WTC11 (cell line): ENCODE data around the gene LMF1. TPM values are rescaled to one million over a fixed set of nuclear protein-coding genes. Genes with fewer than 3 reads are reported as not detected.
"Not testable (repeated sequence)": the region's sequence is repeated elsewhere in the genome, so short reads cannot be mapped to it uniquely, and the experiment has no call there.

Source experiments
- ATAC-seq: fragments of 200-7000 bp; cut with Tn5 transposase; 2 replicates; pipeline ENCODE4 v1.10.0; 2021; ENCODE audit warnings: mild to moderate bottlenecking, moderate library complexity
- CTCF ChIA-PET: fragments of 300-600 bp; sonication (Branson Sonifier 250); formaldehyde crosslinking; loops from one replicate; lab custom pipeline; 2021; ENCODE audit warnings: antibody characterized with exemption; lab: Charles Lee
- POLR2A ChIA-PET: fragments of 350-600 bp; sonication (Branson Sonifier 250); formaldehyde crosslinking; loops from one replicate; lab custom pipeline; 2021; ENCODE audit warnings: antibody characterized with exemption; lab: Charles Lee
- DNase-seq: peaks from one replicate; pipeline ENCODE4 v3.0.0; 2021; ENCODE audit warnings: low spot score
- H3K27ac Mint-ChIP-seq: 2 replicates; pipeline ENCODE4 v1.8.0; 2021; ENCODE audit warnings: mixed read lengths
- H3K27me3 Mint-ChIP-seq: 2 replicates; pipeline ENCODE4 v1.8.0; 2021; ENCODE audit warnings: low read depth, mild to moderate bottlenecking, moderate library complexity, mixed read lengths
- H3K36me3 Mint-ChIP-seq: 2 replicates; pipeline ENCODE4 v1.8.0; 2021; ENCODE audit warnings: mixed read lengths
- H3K4me1 Mint-ChIP-seq: 2 replicates; pipeline ENCODE4 v1.8.0; 2022; ENCODE audit warnings: mixed read lengths
- H3K4me3 Mint-ChIP-seq: 2 replicates; pipeline ENCODE4 v1.8.0; 2021; ENCODE audit warnings: mild to moderate bottlenecking, moderate library complexity, mixed read lengths
- H3K9me3 Mint-ChIP-seq: 2 replicates; pipeline ENCODE4 v1.8.0; 2021; ENCODE audit warnings: mixed read lengths
- AFF4 ChIP-seq: sonication (generic); formaldehyde crosslinking; IDR thresholded peaks from 2 replicates; pipeline ENCODE4 v1.8.1; 2023; ENCODE audit warnings: mild to moderate bottlenecking, missing genetic modification reagents, borderline replicate concordance
- ARID4B ChIP-seq: sonication (generic); formaldehyde crosslinking; IDR thresholded peaks from 2 replicates; pipeline ENCODE4 v1.8.0; 2023; ENCODE audit warnings: missing genetic modification reagents, mild to moderate bottlenecking, borderline replicate concordance
- CREB1 ChIP-seq: sonication (generic); formaldehyde crosslinking; IDR thresholded peaks from 2 replicates; pipeline ENCODE4 v1.8.0; 2023; ENCODE audit warnings: mild to moderate bottlenecking, missing genetic modification reagents
- E2F5 ChIP-seq: sonication (generic); formaldehyde crosslinking; IDR thresholded peaks from 2 replicates; pipeline ENCODE4 v1.8.1; 2022; ENCODE audit warnings: mild to moderate bottlenecking, moderate library complexity, missing genetic modification reagents
- ESRRA ChIP-seq: sonication (generic); formaldehyde crosslinking; IDR thresholded peaks from 2 replicates; pipeline ENCODE4 v1.8.1; 2022; ENCODE audit warnings: mild to moderate bottlenecking, missing genetic modification reagents, borderline replicate concordance
- FOXJ3 ChIP-seq: sonication (generic); formaldehyde crosslinking; IDR thresholded peaks from 2 replicates; pipeline ENCODE4 v1.9.0; 2021; ENCODE audit warnings: missing genetic modification reagents, mild to moderate bottlenecking, borderline replicate concordance
- HMGA2 ChIP-seq: fragments of 250-450 bp; sonication (Bioruptor Pico); IDR thresholded peaks from 2 replicates; pipeline ENCODE4 v1.4.0; 2021; ENCODE audit warnings: mild to moderate bottlenecking, moderate library complexity
- RORB ChIP-seq: fragments of 250-450 bp; sonication (Bioruptor Pico); IDR thresholded peaks from 2 replicates; pipeline ENCODE4 v1.9.0; 2021; ENCODE audit warnings: mild to moderate bottlenecking
- SMAD4 ChIP-seq: sonication (generic); formaldehyde crosslinking; IDR thresholded peaks from 2 replicates; pipeline ENCODE4 v1.8.0; 2022; ENCODE audit warnings: mild to moderate bottlenecking, missing genetic modification reagents
- TEAD1 ChIP-seq: sonication (generic); formaldehyde crosslinking; IDR thresholded peaks from 2 replicates; pipeline ENCODE4 v1.8.0; 2022; ENCODE audit warnings: mild to moderate bottlenecking, missing genetic modification reagents
- TEAD4 ChIP-seq: sonication (generic); formaldehyde crosslinking; IDR thresholded peaks from 2 replicates; pipeline ENCODE4 v1.8.0; 2022; ENCODE audit warnings: mild to moderate bottlenecking, missing genetic modification reagents
- ZMAT4 ChIP-seq: fragments of 250-450 bp; sonication (Bioruptor Pico); IDR thresholded peaks from 2 replicates; pipeline ENCODE4 v1.9.0; 2021; ENCODE audit warnings: mild to moderate bottlenecking
- ZNF138 ChIP-seq: sonication (generic); formaldehyde crosslinking; conservative IDR thresholded peaks from 2 replicates; pipeline ENCODE4 v1.8.1; 2022; ENCODE audit warnings: mild to moderate bottlenecking, moderate library complexity, missing genetic modification reagents
- ZNF263 ChIP-seq: sonication (generic); formaldehyde crosslinking; IDR thresholded peaks from 2 replicates; pipeline ENCODE4 v1.8.1; 2022; ENCODE audit warnings: low read depth, mild to moderate bottlenecking, moderate library complexity, missing genetic modification reagents
- ZNF671 ChIP-seq: fragments of 250-450 bp; sonication (Bioruptor Pico); IDR thresholded peaks from 2 replicates; pipeline ENCODE4 v1.8.0; 2021; ENCODE audit warnings: mild to moderate bottlenecking
- total RNA-seq: library from RNA; stranded (reverse); gene quantifications from 3 replicates; pipeline ENCODE4 v1.2.3, GENCODE V29; 2021
- TF ChIP-seq, protein P1 (sequence below): sonication (generic); formaldehyde crosslinking; IDR thresholded peaks from 2 replicates; pipeline ENCODE4 v1.8.1; 2023; ENCODE audit warnings: mild to moderate bottlenecking, moderate library complexity, missing genetic modification reagents

LMF1 gene
- total RNA-seq, 1 experiment from 2014 or later = 10.5 TPM

DNA sequence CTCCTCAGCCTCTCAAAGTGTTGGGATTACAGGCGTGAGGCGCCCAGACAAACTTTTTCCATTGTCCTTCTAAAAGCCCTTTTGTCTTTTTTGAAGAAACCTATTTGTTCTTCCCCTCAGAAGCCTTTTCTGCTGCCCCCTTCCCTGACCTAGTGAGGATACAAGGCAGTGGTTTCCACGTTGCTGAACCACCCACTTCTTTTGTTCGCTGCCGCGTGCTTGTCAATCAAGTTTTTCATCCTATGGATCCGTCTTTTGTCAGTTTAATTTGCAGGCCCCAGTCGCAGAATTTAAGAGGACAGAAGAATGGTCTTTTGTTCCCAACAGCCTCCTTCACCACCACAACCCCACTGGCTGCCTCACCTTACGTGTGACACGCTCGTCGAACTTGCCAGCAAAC lies 150.0 kb downstream of the LMF1 start:
- Mint-ChIP-seq H3K4me1 (peaks cover 4% of the 10 kb centered on the region), H3K27ac (no peak overlapping the region; the same call in 1 of the 2 replicates), H3K4me3 (no peak overlapping the region), H3K36me3 (no peaks in the 10 kb centered on the region), H3K27me3 (no peaks in the 10 kb centered on the region; the same call in 1 of the 2 replicates), H3K9me3 (no peaks in the 10 kb centered on the region)
- ChIA-PET CTCF (interaction anchor here (0.8 to 7.8 kb wide), 2 partner anchors 235 to 282 kb away, joined by 3 to 31 read pairs; no protein-coding TSS in a partner anchor), POLR2A (no interaction called here)
- no peak for DNase-seq
- TF ChIP-seq SMAD4 (no peak), TEAD1 (no peak), RORB (no peak), ZMAT4 (CRISPR knock-in tag) (no peak), ESRRA (CRISPR knock-in tag) (no peak), HMGA2 (CRISPR knock-in tag) (no peak), FOXJ3 (CRISPR knock-in tag) (no peak), TEAD4 (CRISPR knock-in tag) (no peak), ZNF138 (no peak), ZNF671 (CRISPR knock-in tag) (no peak), ARID4B (CRISPR knock-in tag) (no peak), AFF4 (CRISPR knock-in tag) (no peak), ZNF263 (no peak), CREB1 (CRISPR knock-in tag) (no peak), E2F5 (no peak)
- TF ChIP-seq, protein P1, sequence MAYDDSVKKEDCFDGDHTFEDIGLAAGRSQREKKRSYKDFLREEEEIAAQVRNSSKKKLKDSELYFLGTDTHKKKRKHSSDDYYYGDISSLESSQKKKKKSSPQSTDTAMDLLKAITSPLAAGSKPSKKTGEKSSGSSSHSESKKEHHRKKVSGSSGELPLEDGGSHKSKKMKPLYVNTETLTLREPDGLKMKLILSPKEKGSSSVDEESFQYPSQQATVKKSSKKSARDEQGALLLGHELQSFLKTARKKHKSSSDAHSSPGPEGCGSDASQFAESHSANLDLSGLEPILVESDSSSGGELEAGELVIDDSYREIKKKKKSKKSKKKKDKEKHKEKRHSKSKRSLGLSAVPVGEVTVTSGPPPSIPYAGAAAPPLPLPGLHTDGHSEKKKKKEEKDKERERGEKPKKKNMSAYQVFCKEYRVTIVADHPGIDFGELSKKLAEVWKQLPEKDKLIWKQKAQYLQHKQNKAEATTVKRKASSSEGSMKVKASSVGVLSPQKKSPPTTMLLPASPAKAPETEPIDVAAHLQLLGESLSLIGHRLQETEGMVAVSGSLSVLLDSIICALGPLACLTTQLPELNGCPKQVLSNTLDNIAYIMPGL (CRISPR knock-in tag) = no peak
- ATAC-seq = no peak

DNA sequence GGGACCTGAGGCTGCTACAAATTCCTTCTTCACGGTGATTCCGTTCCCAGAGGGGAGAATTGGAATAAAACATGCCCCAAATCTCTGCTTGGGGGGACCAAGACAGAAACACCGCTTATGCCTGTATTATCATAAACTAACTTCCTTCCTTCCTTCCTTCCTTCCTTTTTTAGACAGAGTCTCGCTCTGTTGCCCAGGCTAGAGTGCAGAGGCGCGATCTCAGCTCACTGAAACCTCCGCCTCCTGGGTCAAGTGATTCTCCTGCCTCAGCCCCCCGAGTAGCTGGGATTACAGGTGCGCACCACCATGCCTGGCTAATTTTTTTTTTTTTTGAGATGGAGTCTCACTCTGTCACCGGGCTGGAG lies 150.8 kb downstream of the LMF1 start:
- H3K9me3 Mint-ChIP-seq, ATAC-seq, H3K36me3 Mint-ChIP-seq, H3K27ac Mint-ChIP-seq, H3K4me1 Mint-ChIP-seq, H3K4me3 Mint-ChIP-seq, H3K27me3 Mint-ChIP-seq, POLR2A ChIA-PET, DNase-seq: not testable (repeated sequence)
- CTCF ChIA-PET = interaction anchor here (0.8 to 7.8 kb wide), 2 partner anchors 236 to 283 kb away, joined by 3 to 31 read pairs; no protein-coding TSS in a partner anchor
